HepG2 (cell line): ENCODE measurements around the gene ANKFY1. TPM values are rescaled to one million over a fixed set of nuclear protein-coding genes. Genes with fewer than 3 reads are reported as not detected.

ENCODE experiments used
- ATAC-seq: fragments of 200-7000 bp; cut with Tn5 transposase; 3 replicates; pipeline ENCODE4 v1.9.1; 2020; ENCODE audit warnings: mild to moderate bottlenecking, moderate library complexity
- BruUV-seq: library from RNA; stranded (reverse); fragments of 400-500 nt; replicated peaks from 2 replicates; lab custom pipeline; 2021; lab: Mats Ljungman, UMichigan
- CTCF ChIA-PET: fragments of 300-600 bp; formaldehyde crosslinking; extraction: SDS; loops from one replicate; lab custom pipeline; 2021; ENCODE audit warnings: low total read pairs, inconsistent platforms, low intra/inter-chr PET ratio; lab: Yijun Ruan, JAX
- POLR2A ChIA-PET: fragments of 350-600 bp; sonication (Branson Sonifier 250); formaldehyde crosslinking; loops from one replicate; lab custom pipeline; 2020; ENCODE audit warnings: antibody characterized with exemption, inconsistent platforms; lab: Yijun Ruan, JAX
- DNase-seq: peaks from one replicate; pipeline ENCODE4 v3.0.0-alpha.2; 2015; ENCODE audit warnings: low spot score
- FAIRE-seq: peaks from 3 replicates; lab custom pipeline; 2011; peaks lifted over from hg19 to GRCh38; lab: Jason Lieb, UNC
- H2AFZ ChIP-seq: one replicate; pipeline ENCODE4 v1.6.1; 2011; ENCODE audit warnings: low read length, inconsistent platforms
- H3K27ac ChIP-seq: fragments of 300-600 bp; 3 replicates; pipeline ENCODE4 v1.8.0; 2011; ENCODE audit warnings: mixed run types, mild to moderate bottlenecking, mixed read lengths, low read length, inconsistent platforms; ENCODE audit not compliant: insufficient read depth; ENCODE audit errors: extremely low read length
- H3K27me3 ChIP-seq, 2 experiments: fragments of 200-600 bp in 1 of 2; 2 replicates in 1 of 2; 3 replicates in 1 of 2; pipeline versions ENCODE4 v1.6.0 to v1.8.0; 2011; ENCODE audit warnings: low read length in 2 of 2, mild to moderate bottlenecking in 2 of 2, moderate library complexity in 2 of 2, inconsistent platforms in 1 of 2; ENCODE audit not compliant: insufficient read depth in 2 of 2, control insufficient read depth in 1 of 2
- H3K36me3 ChIP-seq, 2 experiments: fragments of 200-600 bp in 1 of 2; replicated peaks in 1 of 2; 2 replicates in 1 of 2; 3 replicates in 1 of 2; pipeline versions ENCODE4 v1.5.1 to v1.8.0; 2011; ENCODE audit warnings: low read length in 2 of 2, inconsistent platforms in 1 of 2; ENCODE audit not compliant: insufficient read depth in 2 of 2, control insufficient read depth in 1 of 2
- H3K4me1 ChIP-seq: 2 replicates; pipeline ENCODE4 v1.5.1; 2012; ENCODE audit warnings: low read length, inconsistent platforms; ENCODE audit not compliant: insufficient read depth
- H3K4me2 ChIP-seq: 2 replicates; pipeline ENCODE4 v1.6.0; 2011; ENCODE audit warnings: low read depth, low read length, inconsistent platforms
- H3K4me3 ChIP-seq, 3 experiments: fragments of 200-600 bp in 1 of 3; sonication (generic), shearing (Covaris generic) in 1 of 3; replicated peaks in 1 of 3; 2 replicates each; pipeline ENCODE4 v1.5.1; 2011 to 2016; ENCODE audit warnings: low read length in 3 of 3, inconsistent platforms in 2 of 3, low read depth in 2 of 3, mild to moderate bottlenecking in 2 of 3, control low read depth in 1 of 3, mixed read lengths in 1 of 3; ENCODE audit not compliant: insufficient read depth in 1 of 3
- H3K79me2 ChIP-seq: one replicate; pipeline ENCODE4 v1.6.1; 2011; ENCODE audit warnings: low read length, inconsistent platforms; ENCODE audit not compliant: insufficient read depth
- H3K9ac ChIP-seq: 2 replicates; pipeline ENCODE4 v1.6.0; 2011; ENCODE audit warnings: mild to moderate bottlenecking, low read depth, low read length, inconsistent platforms; ENCODE audit not compliant: insufficient read depth
- H3K9me3 ChIP-seq: 2 replicates; pipeline ENCODE4 v1.5.1; 2012; ENCODE audit warnings: mild to moderate bottlenecking, low read length
- H4K20me1 ChIP-seq: 2 replicates; pipeline ENCODE4 v1.6.0; 2011; ENCODE audit warnings: inconsistent platforms, mild to moderate bottlenecking, low read length, moderate library complexity; ENCODE audit not compliant: insufficient read depth
- CBX2 ChIP-seq, 2 experiments: fragments of 200-600 bp in 1 of 2; sonication (generic); formaldehyde crosslinking in 1 of 2; IDR thresholded peaks; 2 replicates each; pipeline versions ENCODE4 v1.7.0 to v1.8.1; 2018 to 2022; ENCODE audit warnings: low read depth in 2 of 2, low read length in 1 of 2, mild to moderate bottlenecking in 1 of 2, missing genetic modification reagents in 1 of 2
- GLI4 ChIP-seq: sonication (generic); formaldehyde crosslinking; IDR thresholded peaks from 2 replicates; pipeline ENCODE4 v1.5.1; 2020; ENCODE audit warnings: missing genetic modification reagents, mild to moderate bottlenecking, moderate library complexity, borderline replicate concordance
- HDAC1 ChIP-seq: sonication (generic); formaldehyde crosslinking; IDR thresholded peaks from 2 replicates; pipeline ENCODE4 v1.5.1; 2020; ENCODE audit warnings: mild to moderate bottlenecking, missing genetic modification reagents
- KDM4B ChIP-seq: sonication (generic); formaldehyde crosslinking; IDR thresholded peaks from 2 replicates; pipeline ENCODE4 v1.4.0; 2020; ENCODE audit warnings: missing genetic modification reagents
- KLF9 ChIP-seq: IDR thresholded peaks from 2 replicates; pipeline ENCODE4 v1.6.1; 2016; ENCODE audit warnings: low read depth
- NFE2L1 ChIP-seq: sonication (generic); formaldehyde crosslinking; IDR thresholded peaks from 2 replicates; pipeline ENCODE4 v1.4.0; 2020; ENCODE audit warnings: missing genetic modification reagents, mild to moderate bottlenecking, borderline replicate concordance
- NFKBIZ ChIP-seq: IDR thresholded peaks from 2 replicates; pipeline ENCODE4 v1.6.1; 2018; ENCODE audit warnings: missing genetic modification reagents, missing compliant biosample characterization
- SRF ChIP-seq: IDR thresholded peaks from 2 replicates; pipeline ENCODE4 v1.6.1; 2011; ENCODE audit warnings: mild to moderate bottlenecking, low read depth, low read length, moderate library complexity
- TCF7L2 ChIP-seq: IDR thresholded peaks from 2 replicates; pipeline ENCODE4 v1.6.1; 2011; ENCODE audit warnings: mild to moderate bottlenecking, low read depth, low read length, moderate library complexity
- ZMYM3 ChIP-seq: sonication (generic); formaldehyde crosslinking; IDR thresholded peaks from 2 replicates; pipeline ENCODE4 v1.5.1; 2020; ENCODE audit warnings: mild to moderate bottlenecking, missing genetic modification reagents
- ZNF138 ChIP-seq: sonication (generic); formaldehyde crosslinking; IDR thresholded peaks from 2 replicates; pipeline ENCODE4 v1.5.0; 2020; ENCODE audit warnings: mild to moderate bottlenecking, low read depth, missing genetic modification reagents
- ZNF142 ChIP-seq: sonication (generic); formaldehyde crosslinking; IDR thresholded peaks from 2 replicates; pipeline ENCODE4 v1.4.0; 2020; ENCODE audit warnings: missing genetic modification reagents
- ZNF205 ChIP-seq: IDR thresholded peaks from 2 replicates; pipeline ENCODE4 v1.6.1; 2018; ENCODE audit warnings: missing biosample characterization, missing genetic modification reagents
- ZNF446 ChIP-seq: sonication (generic); formaldehyde crosslinking; IDR thresholded peaks from 2 replicates; pipeline ENCODE4 v1.5.0; 2020; ENCODE audit warnings: mild to moderate bottlenecking, missing genetic modification reagents
- ZNF530 ChIP-seq: sonication (generic); formaldehyde crosslinking; IDR thresholded peaks from 2 replicates; pipeline ENCODE4 v1.5.0; 2020; ENCODE audit warnings: low read depth, mild to moderate bottlenecking, missing genetic modification reagents
- ZNF709 ChIP-seq: sonication (generic); formaldehyde crosslinking; IDR thresholded peaks from 2 replicates; pipeline ENCODE4 v1.5.0; 2020; ENCODE audit warnings: mild to moderate bottlenecking, missing genetic modification reagents
- WGBS: methylation state at CpG from one replicate; pipeline ENCODE4 v1.1.6; 2017; ENCODE audit warnings: low lambda C conversion rate; 5-methylcytosine and 5-hydroxymethylcytosine counted together
- in situ Hi-C: cut with HindIII; loops from 2 replicates; pipeline ENCODE4 v1.10.0; 2017; ENCODE audit warnings: low pct_unique_long_range_greater_than_20kb; ENCODE audit not compliant: extremely low pct_ligation_motif_present
- intact Hi-C: fragments of 100-400 bp; cut with micrococcal nuclease; formaldehyde crosslinking; loops from one replicate; pipeline ENCODE4 v1.10.0; 2022; ENCODE audit not compliant: unreplicated experiment
- polyA plus RNA-seq, 8 experiments: library from polyadenylated mRNA; depleted of rRNA in 3 of 8; stranded (reverse) in 7 of 8; unstranded in 1 of 8; fragments of >200 nt; fragmentation: Illumina TruSeq in 4 of 8; extraction: Trizol in 4 of 8; gene quantifications; 2 replicates each; pipeline versions ENCODE4 v1.2.1 to v1.2.3, GENCODE V29; 2011 to 2016; ENCODE audit warnings: low read depth in 4 of 8, missing spikeins in 1 of 8, mixed read lengths in 1 of 8; ENCODE audit not compliant: insufficient read depth in 1 of 8
- total RNA-seq, 5 experiments: library from RNA; depleted of rRNA; stranded (reverse); fragments of >200 nt; fragmentation: Illumina TruSeq; extraction: Trizol; gene quantifications; 2 replicates each; pipeline ENCODE4 v1.2.3, GENCODE V29; 2016; ENCODE audit warnings: low read depth in 1 of 5
- TF ChIP-seq, protein P1 (sequence below): sonication (generic); formaldehyde crosslinking; IDR thresholded peaks from 2 replicates; pipeline ENCODE4 v1.5.0; 2020; ENCODE audit warnings: mild to moderate bottlenecking, missing genetic modification reagents

Gene ANKFY1
- total and polyA plus RNA-seq, 2 of the 13 experiments (the other 11 are each of a cell fraction or from before 2014, with no cell fraction given): 11.9 to 16.8 TPM

- CTCF ChIA-PET: no interaction called here
- BruUV-seq: no TSS peak
- 94% methylated on average over 11 of the region's 11 CpGs for WGBS
- POLR2A ChIA-PET: no interaction called here
- ATAC-seq (no peak), FAIRE-seq (no peak), DNase-seq (no peak)
- peaks cover 6 to 22% of the 10 kb centered on the region in 2 experiments for H3K36me3 ChIP-seq
- H4K20me1 ChIP-seq: no peaks in the 10 kb centered on the region
- intact Hi-C loops: no loop called here
- H3K79me2 ChIP-seq: peaks cover 15% of the 10 kb centered on the region
- H2AFZ ChIP-seq: no peak overlapping the region
- H3K27ac ChIP-seq: no peak overlapping the region
- in situ Hi-C loops: no loop called here
- H3K9me3 ChIP-seq: no peaks in the 10 kb centered on the region
- no peak overlapping the region for H3K9ac ChIP-seq
- no peak overlapping the region for H3K4me3 ChIP-seq
- no peaks in the 10 kb centered on the region for H3K27me3 ChIP-seq
- H3K4me2 ChIP-seq: no peak overlapping the region
- 0 out of 2 replicates have a peak, but pooled peaks cover 4% of the 10 kb centered on the region for H3K4me1 ChIP-seq
- no peak for TF ChIP-seq SRF
- no peak for TF ChIP-seq KLF9
- TF ChIP-seq, protein P1, sequence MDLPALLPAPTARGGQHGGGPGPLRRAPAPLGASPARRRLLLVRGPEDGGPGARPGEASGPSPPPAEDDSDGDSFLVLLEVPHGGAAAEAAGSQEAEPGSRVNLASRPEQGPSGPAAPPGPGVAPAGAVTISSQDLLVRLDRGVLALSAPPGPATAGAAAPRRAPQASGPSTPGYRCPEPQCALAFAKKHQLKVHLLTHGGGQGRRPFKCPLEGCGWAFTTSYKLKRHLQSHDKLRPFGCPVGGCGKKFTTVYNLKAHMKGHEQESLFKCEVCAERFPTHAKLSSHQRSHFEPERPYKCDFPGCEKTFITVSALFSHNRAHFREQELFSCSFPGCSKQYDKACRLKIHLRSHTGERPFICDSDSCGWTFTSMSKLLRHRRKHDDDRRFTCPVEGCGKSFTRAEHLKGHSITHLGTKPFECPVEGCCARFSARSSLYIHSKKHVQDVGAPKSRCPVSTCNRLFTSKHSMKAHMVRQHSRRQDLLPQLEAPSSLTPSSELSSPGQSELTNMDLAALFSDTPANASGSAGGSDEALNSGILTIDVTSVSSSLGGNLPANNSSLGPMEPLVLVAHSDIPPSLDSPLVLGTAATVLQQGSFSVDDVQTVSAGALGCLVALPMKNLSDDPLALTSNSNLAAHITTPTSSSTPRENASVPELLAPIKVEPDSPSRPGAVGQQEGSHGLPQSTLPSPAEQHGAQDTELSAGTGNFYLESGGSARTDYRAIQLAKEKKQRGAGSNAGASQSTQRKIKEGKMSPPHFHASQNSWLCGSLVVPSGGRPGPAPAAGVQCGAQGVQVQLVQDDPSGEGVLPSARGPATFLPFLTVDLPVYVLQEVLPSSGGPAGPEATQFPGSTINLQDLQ: no peak
- TF ChIP-seq GLI4 (CRISPR knock-in tag): no peak
- TF ChIP-seq NFE2L1 (CRISPR knock-in tag): no peak
- TF ChIP-seq ZNF530: no peak
- TF ChIP-seq ZNF709 (CRISPR knock-in tag): no peak
- no peak for TF ChIP-seq CBX2 (IDR thresholded peaks at IDR 0.05; ENCODE audit: low read depth, low read length)
- TF ChIP-seq CBX2 (CRISPR knock-in tag; IDR thresholded peaks at IDR 0.05; ENCODE audit: low read depth): no peak
- TF ChIP-seq KDM4B: no peak
- no peak for TF ChIP-seq HDAC1
- TF ChIP-seq ZNF446 (CRISPR knock-in tag): no peak
- TF ChIP-seq ZNF142 (CRISPR knock-in tag): no peak
- TF ChIP-seq ZNF205 (CRISPR knock-in tag): no peak
- TF ChIP-seq ZMYM3 (CRISPR knock-in tag): no peak
- no peak for TF ChIP-seq TCF7L2
- no peak for TF ChIP-seq NFKBIZ (CRISPR knock-in tag)
- TF ChIP-seq ZNF138 (CRISPR knock-in tag): no peak
- TF ChIP-seq, all 625 proteins: peak for 0
Observed at GRCh38 chr17:4241535-4241934, 22.2 kb downstream of the ANKFY1 start.
